DMS53 treated with DMSO at 0.1 percent for 48 hours (cell line): Measurements from ENCODE around the gene NSUN6.
"Not testable (repeated sequence)": the region's sequence is repeated elsewhere in the genome, so short reads cannot be mapped to it uniquely, and the experiment has no call there.

Experiments used
- DNase-seq: peaks from one replicate; lab custom pipeline; 2025; ENCODE audit not compliant: unreplicated experiment; lab: John Stamatoyannopoulos, UW

NSUN6 gene

DNA sequence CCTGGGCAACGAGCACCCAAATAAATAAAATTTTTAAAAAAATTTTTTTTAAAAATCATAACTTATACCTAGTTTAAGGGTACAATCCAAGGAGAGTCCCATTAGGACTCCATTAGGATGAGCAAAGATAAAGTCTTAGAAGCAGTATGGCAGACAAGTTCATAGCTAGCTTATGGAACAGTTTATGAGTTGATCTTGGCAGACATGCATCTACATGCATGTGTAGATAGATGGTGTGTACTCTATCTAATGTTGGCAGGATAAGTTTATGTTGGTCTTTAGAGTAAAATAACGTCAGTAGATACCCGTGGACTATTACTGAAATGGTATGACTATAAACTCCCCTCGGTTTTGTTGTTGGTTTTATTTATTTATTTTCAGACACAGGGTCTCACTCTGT lies 40.2 kb downstream of the NSUN6 start:
- no peak for DNase-seq

- peak; percentile 99 for DNase-seq
Measured at GRCh38 chr10:18610517-18610916, 40.9 kb downstream of the NSUN6 start.

DNA sequence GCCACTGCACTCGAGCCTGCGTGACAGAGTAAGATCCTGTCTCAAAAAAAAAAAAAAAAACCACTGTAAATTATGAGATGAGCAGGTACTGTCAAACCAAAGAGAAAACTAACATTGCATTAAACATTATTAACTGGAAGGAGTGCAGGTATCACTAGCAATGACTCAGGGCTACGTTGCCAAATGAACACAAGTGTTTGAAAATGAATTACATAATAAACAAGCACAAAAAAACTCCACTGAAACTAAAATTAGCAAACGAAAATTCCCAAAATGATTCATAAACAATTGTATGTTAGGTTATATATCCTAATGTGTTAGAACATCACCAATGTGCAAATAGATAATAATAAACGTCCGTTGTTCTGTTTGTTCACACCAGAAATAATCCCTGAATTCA lies 42.8 kb downstream of the NSUN6 start:
- peak; percentile 34 for DNase-seq

- peak; percentile 71 for DNase-seq
Measured at GRCh38 chr10:18607503-18608378, 43.6 kb downstream of the NSUN6 start.

DNA sequence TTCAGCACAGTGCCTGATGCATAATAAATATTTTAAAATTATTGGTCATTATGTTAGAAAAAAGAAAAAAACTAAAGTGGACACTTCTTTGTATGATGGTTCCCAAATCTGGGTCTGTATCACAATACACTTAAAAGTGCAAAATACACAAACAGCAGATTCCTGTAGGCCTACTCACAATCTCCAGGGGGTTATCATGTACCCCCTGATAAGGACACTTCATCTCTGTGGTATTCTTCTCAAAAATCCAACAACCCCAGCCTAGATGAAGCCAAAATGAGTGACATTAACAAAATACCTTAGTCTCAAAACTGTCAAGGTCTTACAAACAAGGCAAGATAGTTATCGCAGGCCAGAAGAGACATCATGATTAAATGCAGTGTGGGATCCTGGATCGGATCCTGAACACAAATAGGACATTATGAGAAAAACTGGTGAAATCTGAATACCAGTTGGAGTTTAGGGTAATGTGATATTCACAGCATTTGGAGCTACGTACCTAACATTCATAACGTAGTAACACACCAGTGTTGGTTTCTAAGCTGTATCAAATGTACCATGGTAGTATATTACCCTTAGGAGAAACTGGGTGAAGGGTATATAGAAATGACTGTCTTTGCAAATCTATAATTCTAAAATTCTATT lies 45.2 kb downstream of the NSUN6 start:
- DNase-seq: no peak

DNA sequence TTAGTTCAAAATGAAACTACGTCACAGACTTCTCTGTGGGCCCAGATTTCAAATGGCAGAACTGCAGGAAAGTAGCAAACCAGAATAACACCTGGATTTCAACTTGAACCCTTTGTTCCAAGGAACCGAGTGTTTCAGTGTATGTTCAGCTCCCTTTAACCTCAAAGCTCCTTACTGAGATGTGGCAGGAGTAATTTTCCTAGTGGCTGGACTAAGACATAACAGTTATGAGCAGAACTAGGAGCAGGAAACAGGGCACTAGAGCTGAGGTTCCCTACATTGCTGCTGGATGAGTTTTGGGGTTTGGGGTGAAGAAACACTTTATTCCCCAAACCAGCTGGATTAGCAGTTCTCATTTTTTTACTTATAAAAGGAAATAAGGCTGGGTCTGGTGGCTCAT lies 50.1 kb downstream of the NSUN6 start:
- DNase-seq: no peak

DNA sequence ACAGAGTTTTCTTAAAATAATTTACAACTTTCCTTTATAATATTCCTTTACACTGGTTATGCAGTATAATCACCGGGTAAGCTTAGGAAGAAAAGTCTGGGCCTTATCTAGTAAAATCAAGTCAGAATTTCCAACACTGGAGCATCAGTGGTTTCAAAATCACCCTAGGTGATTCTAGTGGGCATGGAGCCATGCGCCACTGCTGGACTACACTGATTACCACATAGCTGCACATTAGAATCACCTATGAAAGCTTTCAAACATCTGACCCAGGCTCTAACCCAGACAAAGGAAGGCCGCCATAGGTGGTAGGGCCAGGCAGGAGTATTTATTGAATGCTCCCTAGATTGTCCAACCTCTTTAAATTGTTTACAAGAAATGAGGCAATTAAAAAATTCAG lies 52.0 kb downstream of the NSUN6 start:
- DNase-seq: no peak

GRCh38 chr10:18594574-18595156 lies 56.7 kb downstream of the NSUN6 start:
- no peak for DNase-seq

- not testable (repeated sequence) for DNase-seq
Measured at GRCh38 chr10:18591141-18591540, 60.2 kb downstream of the NSUN6 start.

DNA sequence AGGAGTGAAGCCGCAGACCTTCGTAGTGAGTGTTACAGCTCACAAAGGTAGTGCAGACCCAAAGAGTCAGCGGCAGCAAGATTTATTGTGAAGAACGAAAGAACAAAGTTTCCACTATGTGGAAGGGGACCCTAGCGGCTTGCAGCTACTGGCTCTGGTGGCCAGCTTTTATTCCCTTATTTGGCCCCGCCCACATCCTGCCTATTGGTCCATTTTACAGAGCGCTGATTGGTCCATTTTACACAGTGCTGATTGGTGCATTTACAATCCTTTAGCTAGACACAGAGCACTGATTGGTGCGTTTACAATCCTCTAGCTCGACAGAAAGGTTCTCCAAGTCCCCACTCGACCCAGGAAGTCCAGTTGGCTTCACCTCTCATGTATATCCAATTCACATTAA lies 64.8 kb downstream of the NSUN6 start:
- DNase-seq: not testable (repeated sequence)

GRCh38 chr10:18583575-18584270 lies 67.7 kb downstream of the NSUN6 start:
- DNase-seq: no peak

DNA sequence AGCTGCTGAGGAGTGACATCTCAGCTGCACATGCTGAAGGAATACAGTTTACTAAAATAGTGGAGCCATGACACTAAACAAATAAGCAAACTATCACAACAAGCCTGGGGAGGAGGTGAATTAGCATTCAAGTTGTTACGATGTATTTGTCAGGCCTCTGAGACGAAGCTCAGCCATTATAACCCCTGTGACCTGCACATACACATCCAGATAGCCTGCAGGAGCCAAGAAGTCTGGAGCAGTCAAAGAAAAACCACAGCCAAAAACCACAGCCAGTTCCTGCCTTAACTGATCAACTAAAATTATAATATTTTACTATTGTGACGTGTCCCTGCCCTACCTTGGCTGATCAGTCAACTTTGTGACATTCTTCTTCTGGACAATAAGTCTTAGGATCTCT lies 68.6 kb downstream of the NSUN6 start:
- DNase-seq: no peak

GRCh38 chr10:18577823-18578685 lies 73.3 kb downstream of the NSUN6 start:
- DNase-seq: no peak

DNA sequence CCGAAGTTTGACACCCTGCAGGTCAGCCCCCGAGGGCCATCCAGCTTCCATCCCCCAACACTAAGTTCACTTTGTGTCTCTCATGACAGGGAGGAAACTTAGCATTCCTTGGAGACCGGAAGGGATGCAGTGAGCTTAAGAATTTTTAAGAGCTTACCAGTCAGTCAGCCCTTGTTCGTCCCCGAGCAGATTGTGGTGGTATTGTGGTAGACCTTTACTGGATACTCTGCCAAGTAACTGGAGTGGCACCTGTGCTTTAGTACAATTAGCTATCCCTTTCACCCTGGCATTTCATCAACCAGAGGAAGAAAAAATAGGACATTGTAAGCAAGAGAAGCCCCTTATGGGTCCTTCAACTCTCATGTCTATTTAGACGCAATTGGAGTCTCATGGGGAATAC lies 74.8 kb downstream of the NSUN6 start:
- DNase-seq: no peak

GRCh38 chr10:18572959-18573561 lies 78.3 kb downstream of the NSUN6 start:
- DNase-seq: no peak

DNA sequence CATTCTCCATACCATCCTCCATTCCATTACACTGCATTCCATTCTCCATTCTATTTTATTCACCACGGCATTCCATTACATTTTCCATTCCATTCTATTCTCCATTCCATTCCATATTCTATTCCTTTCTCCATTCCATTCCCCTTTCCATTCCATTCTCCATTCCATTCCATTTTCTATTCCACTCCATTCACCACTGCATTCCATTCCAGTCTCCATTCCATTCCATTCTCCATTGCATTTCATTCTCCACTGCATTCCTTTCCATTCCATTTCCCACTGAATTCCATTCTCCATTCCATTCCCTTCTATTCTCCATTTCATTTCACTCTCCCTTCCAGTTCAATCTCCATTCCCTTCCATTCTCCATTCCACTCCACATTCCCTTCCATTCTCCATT lies 79.6 kb downstream of the NSUN6 start:
- no peak for DNase-seq

DNA sequence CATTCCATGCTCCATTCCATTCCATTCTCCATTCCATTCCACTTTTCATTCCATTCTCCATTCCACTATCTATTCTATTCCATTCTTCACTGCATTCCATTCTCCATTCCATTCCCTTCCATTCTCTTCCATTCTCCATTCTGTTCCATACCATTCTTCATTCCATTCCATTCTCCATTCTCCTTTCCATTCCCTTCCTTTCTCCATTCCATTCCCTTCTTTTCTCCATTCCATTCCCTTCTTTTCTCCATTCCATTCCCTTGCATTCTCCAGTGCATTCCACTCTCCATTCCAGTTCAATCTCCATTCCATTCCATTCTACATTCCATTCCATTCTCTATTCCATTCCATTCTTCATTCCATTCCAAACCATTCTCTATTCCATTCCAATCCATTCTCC lies 80.3 kb downstream of the NSUN6 start:
- no peak for DNase-seq

- DNase-seq: not testable (repeated sequence)
Measured at GRCh38 chr10:18570386-18570785, 81.0 kb downstream of the NSUN6 start.

DNA sequence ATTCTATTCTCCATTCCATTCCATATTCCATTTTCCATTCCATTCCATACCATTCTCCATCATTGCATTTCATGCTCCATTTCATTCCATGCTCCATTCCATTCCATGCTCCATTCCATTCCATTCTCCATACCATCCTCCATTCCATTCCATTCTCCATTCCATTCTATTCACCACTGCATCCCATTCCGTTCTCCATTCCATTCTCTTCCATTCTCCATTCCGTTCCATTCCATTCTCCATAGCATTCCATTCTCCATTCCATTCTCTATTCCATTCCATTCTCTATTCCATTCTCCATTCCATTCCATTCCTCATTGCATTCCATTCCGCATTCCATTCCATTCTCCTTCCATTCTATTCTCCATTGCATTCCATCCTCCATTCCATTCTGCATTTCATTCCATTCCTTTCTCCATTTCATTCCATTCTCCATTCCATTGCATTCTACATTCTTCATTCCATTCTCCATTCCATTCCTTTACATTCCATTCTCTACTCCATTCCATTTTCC lies 84.0 kb downstream of the NSUN6 start:
- DNase-seq: no peak

DNA sequence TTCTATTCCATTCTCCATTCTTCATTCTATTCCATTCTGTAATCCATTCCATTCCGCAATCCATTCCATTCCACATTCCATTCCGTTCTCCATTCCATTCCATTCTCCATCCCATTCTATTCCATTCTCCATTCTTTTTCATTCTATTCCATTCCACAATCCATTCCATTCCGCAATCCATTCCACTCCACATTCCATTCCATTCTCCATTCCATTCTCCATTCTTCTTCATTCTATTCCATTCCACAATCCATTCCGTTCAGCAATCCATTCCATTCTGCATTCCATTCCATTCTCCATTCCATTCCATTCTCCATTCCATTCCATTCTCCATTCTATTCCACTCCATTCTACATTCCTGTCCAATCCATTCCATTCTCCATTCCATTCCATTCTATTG lies 85.2 kb downstream of the NSUN6 start:
- DNase-seq: no peak
